Activated T-cell treated with anti-CD3 and anti-CD28 coated beads for 4 hours (primary cell): ENCODE data around the gene NXT1.
"Not testable (repeated sequence)": the region's sequence is repeated elsewhere in the genome, so short reads cannot be mapped to it uniquely, and the experiment has no call there.

Experiments used
- DNase-seq: peaks from one replicate; pipeline ENCODE4 v3.0.0-alpha.2; 2020

Gene NXT1

DNA sequence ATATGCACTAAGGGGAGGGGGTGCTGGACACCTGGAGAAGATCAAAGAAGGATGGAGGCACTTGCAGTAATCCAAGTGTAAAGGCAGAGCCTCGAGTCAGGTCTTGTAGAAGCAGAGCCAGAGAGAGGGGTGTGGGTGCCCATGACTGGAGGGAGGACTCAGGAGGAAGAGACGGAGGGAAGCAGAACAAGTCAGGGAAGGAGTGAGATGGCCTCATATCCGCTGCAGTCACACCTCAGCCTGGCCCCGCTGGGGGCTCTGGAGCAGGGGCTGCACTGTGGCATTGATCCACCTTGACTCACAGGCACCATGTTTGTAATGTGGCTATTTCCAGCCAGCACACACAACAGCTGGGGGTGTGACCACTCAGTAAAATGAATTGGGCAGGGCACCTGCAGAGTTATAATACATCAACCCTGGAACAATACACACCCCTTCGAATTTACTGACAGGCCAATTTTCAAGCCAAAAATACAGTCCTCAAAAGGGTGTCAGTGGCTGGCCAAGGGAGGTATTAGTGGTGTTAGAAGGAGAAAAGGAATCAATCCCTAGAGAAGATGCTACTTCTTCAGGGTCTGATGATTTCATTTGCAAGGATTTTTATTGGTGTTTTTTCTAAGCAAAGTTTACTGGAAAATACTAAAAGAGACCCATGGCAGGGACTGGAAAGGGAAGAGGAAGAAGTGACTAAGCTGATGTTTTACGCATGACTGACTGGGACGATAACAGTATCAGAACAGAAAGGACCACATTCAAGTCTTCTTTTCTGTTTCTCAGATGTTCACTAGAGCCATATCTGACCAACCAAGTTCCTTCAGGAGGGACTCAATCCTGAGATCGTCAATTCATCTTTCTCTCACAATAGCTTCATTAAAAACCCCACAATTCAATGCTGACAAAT, 18.9 kb upstream of the NXT1 start:
- DNase-seq = no peak

DNA sequence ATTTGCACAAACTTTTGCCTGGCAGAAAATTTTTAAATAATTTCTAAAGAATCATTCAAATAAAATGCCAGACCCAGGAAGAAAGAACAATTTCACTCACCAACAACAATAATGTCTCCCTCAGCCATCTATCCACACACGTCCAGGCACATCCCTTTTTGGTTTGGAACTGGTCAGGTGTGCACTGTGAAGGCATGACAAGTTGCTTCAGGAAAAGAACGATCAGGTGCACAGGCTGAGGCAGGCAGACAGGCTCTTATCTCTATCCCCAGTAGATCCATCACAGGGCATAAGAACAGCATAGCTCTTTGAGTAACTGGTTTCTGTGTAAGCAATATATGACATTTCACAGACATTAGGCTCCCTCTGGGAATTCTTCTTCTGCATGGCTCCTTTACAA, 18.1 kb upstream of the NXT1 start:
- no peak for DNase-seq

DNA sequence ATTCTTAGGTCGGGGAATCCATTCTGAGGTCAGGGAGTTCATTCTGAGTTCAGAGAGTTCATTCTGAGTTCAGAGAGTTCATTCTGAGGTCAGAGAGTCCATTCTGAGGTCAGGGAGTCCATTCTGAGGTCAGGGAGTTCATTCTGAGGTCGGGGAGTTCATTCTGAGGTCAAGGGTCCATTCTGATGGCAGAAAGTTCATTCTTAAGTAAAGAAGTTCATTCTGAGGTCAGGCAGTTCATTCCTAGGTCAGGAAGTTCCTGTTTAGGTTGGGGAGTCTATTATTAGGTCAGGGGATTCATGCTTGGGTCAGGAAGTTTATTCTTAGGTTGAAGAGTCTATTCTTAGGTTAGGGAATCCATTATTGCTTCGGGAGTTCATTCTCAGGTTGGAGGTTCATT, 16.5 kb upstream of the NXT1 start:
- DNase-seq = no peak

GRCh38 chr20:23335521-23335920, 15.1 kb upstream of the NXT1 start:
- no peak for DNase-seq

GRCh38 chr20:23336476-23336875, 14.1 kb upstream of the NXT1 start:
- no peak for DNase-seq

DNA sequence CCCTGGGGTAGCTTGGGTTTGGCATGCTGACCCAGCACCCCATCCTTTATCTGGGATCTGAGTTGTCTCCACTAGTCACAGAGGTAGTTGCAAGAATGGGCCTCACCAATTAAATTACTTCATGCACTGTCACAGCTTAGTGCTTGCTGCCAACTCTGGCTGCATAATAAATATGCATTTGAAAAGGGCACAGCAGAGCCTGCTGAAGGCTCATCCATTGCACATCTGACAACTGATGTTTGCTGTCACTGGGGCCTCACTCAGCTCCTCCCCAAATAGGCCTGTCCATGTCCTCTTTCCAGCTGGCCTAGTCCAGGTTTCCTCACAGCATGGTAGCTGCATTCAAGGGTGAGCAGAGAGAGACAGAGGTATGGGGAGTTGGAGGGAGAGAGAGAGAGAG, 13.3 kb upstream of the NXT1 start:
- no peak for DNase-seq

DNA sequence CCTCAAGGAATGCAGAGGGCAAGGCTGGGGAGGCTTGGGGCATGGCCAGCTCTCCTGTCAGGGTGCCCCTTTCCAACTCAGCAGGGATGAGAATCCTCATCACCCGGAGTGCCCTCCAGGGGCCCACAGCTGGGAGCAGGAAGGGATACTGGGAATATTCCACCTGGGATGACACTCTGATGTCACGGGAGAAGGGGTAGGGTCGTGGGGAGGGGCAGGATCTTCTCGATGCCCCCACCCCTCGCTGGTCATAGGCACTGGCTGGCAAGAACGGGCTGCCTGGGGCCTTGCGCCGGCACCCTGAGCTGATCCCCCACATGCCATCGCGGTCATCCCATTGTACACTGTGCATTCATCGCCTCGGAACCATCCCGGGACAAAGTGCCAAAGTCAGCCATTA, 10.6 kb upstream of the NXT1 start:
- no peak for DNase-seq

DNA sequence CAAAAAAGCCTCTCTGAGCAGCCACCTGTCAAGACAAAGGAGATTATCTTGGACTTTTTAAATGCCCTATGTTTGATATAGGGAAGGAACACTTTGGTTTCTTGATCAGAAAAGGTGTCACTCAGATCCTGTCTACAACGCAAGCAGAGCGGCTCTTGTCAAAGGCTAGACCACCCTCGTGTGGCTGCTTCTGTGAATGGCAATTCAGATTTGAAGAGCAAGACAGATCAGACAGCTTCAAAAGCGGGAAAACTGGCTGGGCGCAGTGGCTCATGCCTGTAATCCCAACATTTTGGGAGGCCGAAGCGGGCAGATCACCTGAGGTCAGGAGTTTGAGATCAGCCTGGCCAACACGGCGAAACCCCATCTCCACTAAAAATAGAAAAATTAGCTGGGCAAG, 10.1 kb upstream of the NXT1 start:
- no peak for DNase-seq

DNA sequence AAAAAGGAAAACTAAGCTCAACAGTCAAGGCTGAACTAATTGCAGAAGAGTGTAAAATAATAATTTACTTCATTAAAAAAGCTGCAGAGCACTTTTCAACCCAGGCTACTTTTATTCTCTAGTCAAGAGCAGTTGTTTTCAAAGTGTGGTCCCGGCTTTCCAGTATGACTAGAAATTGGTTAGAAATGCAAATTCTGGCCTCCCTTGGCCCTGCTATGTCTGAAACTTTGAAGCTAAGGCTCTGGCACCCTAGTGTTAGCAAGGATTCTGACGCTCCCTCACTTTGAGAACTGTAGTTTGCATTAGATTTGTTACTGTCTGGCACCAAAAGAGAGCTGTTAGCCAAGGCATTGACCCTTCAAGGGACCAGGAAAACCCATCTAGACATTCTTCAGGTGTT, 9.5 kb upstream of the NXT1 start:
- DNase-seq = no peak

DNA sequence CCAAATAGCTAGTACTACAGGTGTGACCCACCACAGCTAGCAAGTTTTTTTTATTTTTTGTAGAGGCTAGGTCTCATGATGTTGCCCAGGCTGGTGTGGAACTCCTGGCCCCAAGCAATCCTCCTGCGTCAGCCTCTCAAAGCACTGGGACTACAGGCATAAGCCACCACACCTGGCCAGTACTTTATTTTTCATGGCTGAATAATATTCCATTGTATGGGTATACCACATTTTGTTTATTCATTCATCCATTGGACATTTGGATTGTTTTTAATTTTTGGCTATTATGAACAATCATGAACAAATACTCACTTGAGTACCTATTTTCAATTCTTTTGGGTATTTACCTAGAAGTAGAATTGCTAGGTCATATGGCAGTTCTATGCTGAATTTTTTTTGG, 7.0 kb upstream of the NXT1 start:
- no peak for DNase-seq

DNA sequence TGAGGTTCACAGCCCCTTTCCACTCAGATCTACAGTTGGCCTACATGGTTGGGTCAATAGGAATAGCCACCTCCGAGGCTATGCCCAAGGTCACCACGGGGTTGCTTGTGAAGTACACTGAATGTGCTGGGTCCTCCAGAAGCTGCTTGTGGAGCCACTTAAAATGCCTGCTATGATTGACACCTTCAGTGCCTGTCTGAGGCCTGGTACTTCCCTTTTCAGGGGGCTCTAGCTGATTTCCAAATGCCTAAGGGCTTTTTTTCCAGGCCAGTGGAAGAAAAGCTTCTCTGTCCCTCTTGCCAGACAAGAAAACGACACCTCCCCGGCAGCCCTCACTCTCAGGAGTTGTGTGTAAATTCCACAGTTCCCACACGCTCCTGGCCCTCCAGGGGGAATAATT, 6.3 kb upstream of the NXT1 start:
- DNase-seq = no peak

- DNase-seq = no peak
Observed at GRCh38 chr20:23346002-23346401, 4.6 kb upstream of the NXT1 start.

- DNase-seq = no peak
Observed at GRCh38 chr20:23347791-23348190, 2.8 kb upstream of the NXT1 start.

GRCh38 chr20:23348510-23348909, 2.1 kb upstream of the NXT1 start:
- not testable (repeated sequence) for DNase-seq

DNA sequence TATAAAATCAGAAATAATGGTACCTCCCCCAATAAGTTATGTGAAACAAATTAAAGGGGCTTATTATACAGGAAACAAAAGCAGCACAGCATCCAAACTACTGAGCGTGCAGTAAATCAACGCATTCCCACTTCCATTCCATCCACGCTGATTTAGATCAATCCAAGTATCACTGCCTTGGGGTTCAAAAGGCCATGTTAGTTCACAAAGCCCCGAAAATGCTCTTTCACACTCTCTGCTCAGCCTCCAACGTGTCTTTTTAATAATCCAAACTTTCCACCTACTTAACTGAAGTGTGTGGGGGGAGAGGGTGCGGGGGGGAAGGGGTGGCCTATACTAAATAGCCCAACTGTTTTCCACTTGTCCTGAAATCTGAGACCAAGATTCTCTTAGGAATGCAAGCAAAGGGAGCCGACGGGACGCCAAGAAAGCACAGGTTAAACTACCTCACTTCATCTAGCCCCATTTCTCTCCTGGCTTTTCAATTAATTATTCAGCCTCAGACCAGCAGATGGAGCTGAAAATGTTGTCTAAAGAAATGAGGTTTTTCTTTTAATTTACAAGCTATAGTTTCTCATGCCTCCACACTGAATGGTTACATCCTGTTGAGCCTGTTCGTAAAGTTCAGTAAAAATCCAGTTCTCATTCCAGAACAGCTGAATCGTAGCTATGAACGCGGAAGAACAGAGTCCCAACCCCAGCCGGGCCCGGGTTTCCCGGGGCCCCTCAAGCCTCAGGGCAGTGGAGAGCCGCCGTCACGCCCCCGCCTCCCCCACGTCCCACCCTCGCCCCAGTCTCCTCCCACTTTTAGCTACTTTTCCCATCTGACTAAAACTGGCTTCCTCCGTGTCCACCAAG, 1.0 kb upstream of the NXT1 start:
- peak; percentile 73 for DNase-seq

- DNase-seq = peak; percentile 53
Observed at GRCh38 chr20:23350904-23351838, 580 bp downstream of the NXT1 start.

- no peak for DNase-seq
Observed at GRCh38 chr20:23356203-23356602, 5.6 kb downstream of the NXT1 start.

DNA sequence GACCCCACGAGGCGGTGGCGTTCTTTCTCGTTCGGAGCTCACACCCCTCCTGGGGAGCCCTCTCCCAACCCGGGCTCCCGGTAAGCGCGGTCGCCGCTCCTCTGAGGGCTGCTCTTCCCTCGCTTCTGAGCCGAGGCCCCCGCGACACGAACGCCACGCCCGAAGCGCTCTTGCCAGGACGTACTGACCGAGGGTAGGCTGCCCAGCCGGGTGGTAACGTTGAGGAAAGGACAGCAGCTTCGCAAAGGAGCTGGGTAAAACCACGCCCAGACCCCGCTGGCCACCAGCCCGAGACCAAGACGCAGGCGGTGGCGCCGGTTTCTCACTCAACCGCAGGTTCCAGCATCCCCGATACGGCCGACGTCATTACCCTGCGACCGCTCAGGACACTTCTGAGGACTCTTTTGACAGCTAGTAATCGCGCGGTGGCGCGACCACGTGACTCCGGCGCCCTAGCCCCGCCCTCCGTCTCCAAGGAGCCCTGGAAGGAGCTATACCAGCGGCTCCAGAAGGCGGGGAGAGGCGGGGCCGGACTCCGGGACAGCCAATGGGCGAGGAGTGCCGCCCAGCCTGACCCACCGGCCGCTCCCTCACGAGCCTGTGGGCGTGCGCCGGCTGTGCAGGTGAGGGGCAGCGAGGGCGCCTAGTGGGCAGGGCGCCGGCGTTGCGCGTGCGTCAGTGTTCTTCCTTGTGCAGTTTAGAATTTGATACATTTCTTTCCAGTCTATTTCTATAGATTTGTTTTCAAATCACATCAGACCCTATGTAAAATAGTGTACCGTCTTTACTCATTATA, 7.4 kb downstream of the NXT1 start:
- peak; percentile 99 for DNase-seq

- DNase-seq = no peak
Observed at GRCh38 chr20:23358563-23358906, 7.9 kb downstream of the NXT1 start.

DNA sequence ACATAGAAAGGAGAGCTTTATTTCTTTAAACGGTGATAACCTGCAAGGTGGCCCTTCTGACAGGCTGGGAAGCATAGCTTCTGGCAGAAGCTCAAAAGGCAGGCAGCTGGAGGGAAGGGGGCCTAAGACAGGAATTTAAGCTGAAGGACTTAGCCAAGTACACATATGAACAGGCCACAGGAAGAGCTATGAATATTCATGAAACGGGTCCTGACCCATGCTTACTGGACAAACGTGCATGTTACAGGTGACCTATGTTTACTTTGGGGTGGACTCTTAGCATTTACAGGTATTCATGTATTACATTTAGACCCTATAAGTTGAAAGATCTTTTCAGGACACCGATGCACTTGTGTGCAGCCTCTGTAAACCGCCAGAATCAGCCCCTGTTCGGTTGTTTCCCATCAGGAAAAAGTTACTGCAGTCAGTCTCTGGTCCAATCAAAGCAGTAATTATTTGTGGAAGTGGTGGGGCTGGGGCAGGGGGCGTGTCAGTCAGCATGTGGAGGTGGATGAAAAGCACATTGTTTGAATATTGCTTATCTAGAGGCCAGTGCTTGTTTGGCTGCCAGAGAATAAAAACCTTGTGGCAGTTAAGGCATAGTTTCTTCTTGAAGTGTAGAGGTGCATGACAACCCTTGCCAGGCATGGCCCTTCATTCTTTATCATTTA, 8.5 kb downstream of the NXT1 start:
- DNase-seq = no peak

DNA sequence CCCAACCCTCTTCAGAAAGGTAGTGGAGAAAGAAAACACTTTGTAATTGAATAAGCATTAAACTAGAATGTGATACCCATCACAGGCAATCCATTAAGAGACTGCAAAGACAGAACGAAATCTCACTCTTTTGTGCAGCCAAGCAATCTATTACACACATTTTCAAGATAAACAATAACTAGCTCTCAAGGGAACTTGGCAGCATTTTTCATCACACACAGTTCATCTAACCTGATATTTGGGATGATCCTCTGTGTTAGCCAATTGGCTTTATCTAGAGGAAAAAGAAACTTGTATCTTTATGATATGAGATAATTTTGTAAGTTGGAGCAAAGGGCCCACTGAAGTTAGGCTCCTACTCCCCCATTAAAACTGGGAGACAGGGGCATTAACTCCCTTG, 9.9 kb downstream of the NXT1 start:
- no peak for DNase-seq

DNA sequence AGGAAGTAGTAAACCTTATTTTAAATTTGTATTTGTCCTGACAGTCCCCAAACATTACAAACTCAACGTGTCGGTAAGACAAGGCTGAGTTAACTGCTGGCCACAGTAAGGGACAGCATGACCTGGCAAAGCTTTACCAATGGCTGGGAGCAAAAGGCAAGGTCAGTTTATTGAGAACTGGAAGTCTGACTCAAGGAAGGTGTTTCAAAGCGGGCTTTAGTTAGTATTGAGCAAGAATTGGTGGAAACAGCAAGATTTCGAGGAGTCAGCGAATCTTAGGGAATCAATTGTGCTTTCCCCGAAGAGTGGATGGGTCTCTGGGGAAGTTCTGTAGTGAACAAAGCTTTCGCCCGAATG, 10.5 kb downstream of the NXT1 start:
- DNase-seq = no peak
